T-helper 22 cell (primary cell): ENCODE data around the gene FMNL1.

Experiments used
- DNase-seq: peaks from one replicate; pipeline ENCODE4 v3.0.0-alpha.2; 2020; ENCODE audit warnings: low read depth

FMNL1 gene

DNA sequence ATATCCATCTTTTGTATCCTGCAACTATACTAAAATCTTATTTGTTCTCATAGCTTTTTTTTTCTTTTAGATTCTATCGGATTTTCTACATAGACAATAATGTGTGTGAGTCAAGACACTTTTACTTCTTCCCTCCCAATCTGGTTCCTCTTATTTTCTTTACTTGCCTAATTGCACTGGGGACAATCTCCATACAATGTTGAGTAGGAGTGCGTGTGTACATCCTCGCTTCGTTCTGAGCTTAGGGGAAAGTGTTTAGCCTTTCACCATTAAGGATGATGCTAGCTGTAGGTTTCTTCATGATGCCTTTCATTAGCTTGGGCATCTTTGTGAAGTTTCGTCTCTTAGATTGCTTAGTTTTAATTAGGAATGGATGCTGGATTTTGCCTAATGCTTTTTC lies 37.3 kb downstream of the FMNL1 start:
- no peak for DNase-seq

DNA sequence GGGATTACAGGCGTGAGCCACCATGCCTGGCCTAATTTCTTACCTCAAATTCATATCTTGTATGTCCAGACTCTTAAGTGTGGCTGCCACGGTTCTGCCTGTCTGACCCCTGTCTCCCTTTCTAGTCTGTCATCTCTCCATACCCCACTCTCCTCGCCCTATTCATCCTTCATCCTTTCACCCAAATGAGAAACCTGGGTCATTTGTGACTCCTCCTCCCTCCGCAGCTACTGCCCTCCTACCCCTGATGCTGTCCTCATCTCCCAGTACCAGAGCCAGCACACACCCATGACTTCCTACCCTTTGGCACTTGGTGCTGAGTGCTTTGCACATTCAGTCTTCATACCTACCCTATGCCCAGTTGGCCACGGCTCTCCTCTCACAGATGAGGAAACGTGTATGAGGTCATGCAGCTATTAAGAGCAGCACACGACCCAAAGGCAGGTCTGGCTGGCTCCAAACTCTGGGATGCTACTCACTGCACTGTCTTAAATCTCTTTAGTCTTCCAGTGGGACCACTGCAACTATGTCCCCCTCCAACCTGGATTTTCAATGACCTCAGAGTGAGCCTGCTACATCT lies 38.6 kb downstream of the FMNL1 start:
- no peak for DNase-seq

DNA sequence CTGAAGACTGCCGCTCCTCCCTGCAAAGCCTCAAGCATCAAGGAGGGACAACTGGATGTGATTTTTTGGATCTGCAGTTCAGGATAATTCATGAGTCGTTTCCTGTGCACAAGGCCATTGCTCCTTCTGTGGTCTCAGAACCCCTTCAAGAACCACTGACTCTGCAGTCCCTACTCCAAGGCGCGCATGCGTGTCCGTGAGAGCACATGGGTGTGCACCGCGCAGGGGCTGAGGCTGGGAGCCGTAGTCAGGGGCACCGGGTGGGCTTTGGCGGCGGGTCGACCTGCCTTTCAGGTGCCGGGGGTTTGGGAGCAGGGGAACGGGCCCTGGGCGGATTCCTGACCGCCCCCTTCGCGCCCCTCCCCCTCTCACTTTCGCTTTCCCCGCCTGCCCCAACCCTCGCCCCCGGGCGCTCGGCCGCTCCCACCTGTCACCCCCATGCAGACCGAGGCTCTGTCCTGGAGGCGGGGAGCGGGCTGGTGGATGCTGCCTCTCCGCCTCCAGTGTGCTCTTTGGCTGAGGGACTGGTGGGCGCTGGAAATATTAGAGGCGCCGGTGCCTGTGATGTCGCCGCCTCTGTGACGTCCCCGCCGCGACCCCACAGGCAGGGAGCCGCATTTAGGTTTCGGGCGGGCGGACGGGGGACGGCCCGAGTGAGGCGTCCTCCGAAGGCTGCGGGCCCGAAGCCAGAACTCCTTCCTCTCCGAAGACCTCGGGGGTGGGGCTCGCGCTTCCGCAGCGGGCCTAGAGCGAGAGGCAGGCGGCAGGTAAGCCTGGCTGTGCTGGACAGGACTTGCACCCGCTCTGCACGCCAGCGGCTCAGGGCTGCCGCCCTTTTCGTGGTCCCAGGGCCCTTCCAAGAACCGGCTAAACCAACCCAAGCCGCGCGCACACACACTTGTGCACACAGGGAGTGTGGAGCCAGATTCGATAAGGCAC lies 40.2 kb downstream of the FMNL1 start, which contains the start of gene SPATA32:
Gene SPATA32 (minus strand): TSS at position 518 of the 939 bp plus-strand sequence. CDS start 78 bp downstream, at position 440.
- peak; percentile 29 for DNase-seq

DNA sequence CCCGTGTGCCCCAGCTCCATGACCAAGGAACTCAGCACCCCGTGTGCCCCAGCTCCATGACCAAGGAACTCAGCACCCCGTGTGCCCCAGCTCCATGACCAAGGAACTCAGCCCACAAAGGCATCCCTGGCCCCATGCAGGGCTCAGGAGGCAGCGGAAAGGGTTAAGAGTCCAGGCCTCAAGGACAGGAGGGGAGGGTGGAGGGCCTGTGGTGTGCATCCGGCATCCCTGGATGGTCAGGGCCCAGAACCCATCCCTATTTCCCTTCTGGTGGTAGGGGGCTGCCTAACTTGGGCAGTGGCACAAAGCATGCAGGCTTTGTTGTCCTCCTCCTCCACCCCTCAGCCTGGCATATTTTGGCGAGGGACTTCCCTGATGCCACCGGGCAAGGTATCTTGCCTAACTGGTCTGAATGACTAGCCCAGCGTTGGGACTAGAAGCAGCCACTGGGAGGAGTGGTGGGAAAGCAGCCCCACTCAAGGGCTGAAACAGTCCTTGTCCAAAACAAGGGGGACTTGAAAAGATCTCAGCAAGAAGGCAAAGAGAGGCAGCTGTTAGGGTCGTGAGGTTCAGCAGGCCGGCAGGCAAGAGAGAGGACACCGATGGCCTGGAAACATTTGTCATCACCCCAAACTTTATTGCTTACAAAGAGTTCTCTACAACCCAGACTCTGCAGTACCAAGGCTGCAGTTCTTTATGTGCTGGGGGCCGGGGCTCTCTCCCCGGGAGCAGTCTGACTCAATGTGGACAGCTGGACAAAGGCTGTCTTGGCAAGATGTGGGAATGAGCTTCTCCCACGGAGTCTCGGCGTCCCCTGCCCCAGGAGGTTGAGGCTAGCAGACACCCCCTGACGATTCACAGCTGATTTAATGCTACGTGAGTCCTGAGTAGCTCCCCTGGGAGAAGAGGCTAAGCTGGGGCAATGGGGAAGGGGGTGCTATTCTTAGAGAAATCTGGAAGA lies 41.1 kb downstream of the FMNL1 start:
- DNase-seq: no peak

DNA sequence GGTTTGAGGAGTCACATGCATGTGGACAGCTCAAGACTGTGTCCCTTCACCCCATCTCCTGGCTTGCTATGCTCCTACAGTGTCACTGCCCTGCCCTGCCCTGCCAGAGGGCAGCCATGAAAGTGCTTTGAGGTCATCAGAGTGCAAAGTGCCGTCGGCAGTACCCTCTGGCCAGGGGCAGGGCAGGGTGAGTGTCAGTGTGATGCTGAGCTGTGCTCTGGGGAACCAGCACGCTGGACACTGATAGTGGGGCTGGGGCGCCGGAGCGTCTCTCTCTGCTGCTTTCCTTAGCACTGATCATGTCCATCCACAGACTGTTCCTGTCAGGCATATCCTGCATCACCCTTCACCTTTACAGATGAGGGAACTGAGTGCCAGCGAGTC lies 41.8 kb downstream of the FMNL1 start:
- DNase-seq: no peak

DNA sequence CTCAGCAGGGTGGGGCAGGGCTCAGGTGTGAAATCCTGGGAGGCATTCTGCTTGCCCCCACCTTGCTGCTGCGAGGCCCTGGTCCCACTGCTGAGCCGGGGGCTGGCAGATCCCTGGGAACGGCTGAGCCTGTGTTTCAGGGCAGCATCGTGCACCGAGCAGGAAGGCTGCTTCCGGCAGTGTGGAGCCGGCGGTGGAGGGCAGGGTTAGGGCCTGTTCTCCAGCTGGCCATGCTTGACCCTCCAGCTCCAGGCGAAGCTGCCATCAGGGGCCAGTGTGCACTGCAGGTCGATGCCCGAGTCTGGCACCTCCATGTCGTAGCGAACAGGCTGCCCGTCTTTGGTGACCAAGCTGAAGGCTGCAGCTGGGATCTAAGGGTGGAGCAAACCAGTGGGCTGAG lies 42.7 kb downstream of the FMNL1 start:
- no peak for DNase-seq

DNA sequence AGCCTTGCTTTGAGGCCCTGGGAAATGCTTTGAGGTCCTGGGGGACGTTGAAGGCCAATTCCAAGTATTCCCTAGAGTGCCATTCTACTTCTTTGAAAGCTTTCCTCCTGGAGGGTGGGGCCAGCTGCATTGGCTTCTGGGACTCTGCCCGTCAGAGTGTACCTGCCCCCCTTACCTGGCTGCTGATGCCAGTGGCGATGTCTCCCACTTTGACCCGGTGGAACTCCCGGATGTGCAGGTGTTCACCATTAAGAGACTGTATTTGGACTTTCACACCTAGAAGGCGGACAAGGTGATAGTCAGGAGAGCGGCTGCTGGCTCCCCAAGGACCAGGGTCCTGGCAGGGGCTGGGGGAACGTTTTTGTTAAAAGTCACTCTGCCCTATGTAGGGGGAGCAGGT lies 43.3 kb downstream of the FMNL1 start:
- DNase-seq: no peak

DNA sequence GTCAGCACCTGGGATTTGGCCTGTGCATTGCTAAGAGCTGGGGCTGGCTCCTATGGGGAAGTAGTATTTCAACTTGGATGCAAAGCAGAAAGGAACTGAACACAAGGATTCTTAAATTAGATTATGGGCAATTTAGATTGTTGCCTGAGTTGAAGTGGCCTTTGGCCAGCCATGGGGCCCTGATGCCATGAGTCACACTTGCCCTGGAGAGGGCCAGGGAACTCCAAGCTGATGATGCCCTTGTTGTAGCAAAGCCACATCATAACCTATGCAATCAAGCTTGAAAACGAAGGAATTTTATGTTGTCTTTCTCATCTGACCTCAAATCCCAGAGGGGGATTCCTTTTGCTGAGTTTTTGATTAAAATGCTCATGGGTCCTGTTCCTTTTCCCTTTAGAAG lies 44.1 kb downstream of the FMNL1 start:
- no peak for DNase-seq

DNA sequence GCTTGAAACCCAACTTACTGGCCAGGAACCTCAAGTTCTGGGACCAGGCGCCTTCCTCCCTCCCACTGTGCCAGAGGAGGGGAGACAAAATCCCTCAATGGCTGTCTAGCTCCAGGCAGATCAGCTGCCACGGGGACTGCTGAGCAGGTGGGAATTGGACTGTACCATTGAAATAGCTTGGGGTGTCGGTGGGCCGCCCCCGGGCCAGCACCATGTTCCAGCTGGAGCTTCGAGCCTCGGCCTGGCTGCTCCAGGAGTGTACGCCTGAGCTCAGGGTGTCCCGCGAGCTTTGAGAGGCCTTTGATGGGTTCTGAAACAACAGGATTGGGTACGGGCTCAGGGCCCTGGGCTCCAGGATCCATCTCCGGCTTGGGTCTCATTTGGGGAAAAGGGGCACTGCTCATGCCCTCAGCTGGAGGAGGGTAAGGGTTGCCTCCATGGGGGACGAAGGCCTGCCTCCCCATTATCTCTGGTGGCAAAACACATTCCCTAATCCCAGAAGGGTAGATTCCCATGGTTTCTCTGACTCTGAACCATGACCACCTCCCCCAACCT lies 44.8 kb downstream of the FMNL1 start:
- DNase-seq: no peak

DNA sequence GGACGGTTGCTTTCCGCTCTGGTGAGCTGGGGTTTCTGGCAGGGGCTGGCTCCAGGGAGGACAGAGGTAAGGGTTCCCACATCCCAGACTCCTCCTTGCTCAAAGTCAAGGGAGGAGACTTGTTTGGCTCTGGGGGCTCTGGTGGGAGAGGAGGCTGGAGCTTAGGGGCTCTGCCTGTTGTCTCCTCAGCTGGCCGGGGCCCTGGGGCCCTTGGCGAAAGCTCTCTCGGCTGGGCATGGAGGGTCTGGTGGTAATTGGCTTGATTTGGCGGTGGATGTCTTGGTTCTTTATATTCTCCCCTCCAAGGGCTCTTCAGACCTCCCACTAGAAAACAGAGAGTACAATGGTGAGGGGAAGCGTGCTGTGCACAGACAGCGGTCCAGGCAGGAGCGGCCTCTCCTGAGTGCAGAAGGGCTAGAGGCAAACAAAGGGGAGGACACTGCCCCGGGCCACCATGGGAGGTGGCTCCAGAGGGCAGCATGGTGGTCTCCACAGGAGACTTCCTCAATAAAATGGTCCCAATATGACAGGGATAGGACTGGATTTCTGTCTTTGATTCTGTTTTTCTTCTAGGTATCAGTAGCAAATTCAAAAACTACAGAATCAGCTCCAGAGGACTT lies 45.9 kb downstream of the FMNL1 start:
- no peak for DNase-seq

DNA sequence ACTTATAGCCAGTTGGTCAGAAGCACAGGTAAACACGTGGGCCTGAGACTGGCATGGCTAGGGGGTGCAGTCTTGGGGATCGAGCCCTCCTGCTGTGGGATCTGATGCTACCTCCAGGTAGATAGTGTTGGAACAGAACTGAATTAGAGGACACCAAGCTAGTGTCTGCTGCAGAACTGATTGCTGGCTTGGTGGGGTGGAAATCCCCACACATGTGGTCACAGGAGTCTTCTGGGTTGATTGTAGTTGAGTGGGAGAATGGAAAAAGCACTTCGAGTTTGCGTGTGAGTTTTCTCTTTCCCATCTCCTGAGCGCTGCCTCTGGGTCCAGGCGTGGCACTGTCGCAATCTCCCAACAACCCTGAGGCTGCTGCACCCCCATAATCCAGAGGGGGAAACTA lies 48.2 kb downstream of the FMNL1 start:
- no peak for DNase-seq

DNA sequence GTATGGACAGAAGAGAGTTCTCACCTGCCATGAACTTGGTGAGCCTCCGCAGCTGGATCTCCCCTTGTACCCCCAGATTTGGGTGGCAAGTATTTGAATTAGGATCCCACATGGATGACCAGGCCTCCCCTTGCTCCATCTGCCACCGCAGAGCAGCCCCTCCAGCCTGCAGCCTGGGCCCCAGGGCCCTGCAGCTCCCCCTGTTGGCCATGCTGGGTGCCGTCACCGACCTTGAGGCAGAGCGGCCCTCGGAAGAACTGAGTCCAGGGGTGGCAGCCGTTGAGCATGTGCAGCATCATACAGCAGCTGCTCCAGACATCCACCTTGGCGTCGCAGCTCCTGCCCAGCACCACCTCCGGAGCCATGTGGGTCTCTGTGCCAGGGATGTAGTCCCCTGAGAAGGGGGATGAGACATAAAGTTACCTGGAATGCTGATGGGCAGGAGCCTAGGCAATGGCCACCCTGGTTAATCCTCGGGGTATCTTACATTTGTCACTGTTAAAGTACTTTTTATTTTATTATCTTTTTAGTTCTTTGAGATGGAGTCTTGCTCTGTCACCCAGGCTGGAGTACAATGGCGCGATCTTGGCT lies 49.2 kb downstream of the FMNL1 start:
- DNase-seq: no peak

DNA sequence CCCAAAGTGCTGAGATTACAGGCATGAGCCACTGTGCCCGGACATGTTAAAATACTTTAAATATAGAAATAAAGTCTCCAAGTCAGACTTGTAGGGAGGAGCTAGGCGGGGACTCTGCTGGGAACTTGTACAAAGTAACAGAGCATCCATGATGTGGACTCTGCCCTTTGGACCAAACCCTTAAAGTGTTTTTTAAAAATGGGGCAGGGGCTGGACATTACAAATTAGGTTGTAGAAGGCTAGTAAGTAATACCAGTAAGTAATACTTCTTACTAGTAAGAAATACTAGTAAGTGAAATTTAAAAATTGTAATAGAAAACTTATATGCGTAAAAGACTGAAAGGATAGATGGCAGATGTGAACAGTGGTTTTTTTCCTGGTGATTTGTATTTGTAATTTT lies 49.9 kb downstream of the FMNL1 start:
- DNase-seq: no peak

DNA sequence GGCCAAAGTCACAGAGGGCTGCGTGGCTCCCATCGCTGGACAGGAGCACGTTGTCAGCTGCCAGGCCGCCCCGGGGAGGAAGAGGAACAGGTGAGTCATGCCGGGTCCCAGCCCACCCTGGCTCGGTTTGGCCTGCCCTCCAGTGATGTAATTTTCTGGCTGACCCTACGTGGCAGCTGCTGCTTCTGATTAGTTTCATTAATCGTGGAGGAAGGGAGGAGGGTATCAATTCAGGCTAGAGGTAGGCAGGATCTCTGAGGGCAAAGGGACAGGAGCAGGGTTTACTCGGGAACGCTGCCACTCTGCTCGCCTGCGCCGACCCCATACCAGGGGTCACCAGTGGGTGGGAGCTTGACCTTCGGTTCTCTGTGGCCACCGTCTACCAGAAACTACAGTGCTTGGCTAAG lies 51.9 kb downstream of the FMNL1 start:
- no peak for DNase-seq

DNA sequence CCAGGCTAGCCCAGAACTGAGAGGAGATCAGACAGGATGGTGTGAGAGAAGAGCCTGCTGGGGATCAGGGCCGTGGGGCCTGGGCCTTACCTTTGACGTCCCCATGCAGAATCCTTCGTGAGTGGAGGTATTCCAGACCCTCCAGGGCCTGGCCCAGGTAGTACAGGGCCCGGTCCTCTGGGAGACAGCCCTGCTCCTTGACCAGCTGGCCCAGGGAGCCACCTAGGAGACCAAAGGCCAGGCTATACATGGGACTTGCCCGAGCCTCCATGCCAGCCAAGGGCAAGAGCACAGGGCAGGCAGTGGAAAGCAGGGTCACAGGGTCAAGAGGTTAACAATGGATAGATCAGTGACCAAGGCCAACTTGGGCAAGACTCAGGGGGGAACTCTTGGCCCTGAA lies 52.3 kb downstream of the FMNL1 start:
- DNase-seq: no peak

DNA sequence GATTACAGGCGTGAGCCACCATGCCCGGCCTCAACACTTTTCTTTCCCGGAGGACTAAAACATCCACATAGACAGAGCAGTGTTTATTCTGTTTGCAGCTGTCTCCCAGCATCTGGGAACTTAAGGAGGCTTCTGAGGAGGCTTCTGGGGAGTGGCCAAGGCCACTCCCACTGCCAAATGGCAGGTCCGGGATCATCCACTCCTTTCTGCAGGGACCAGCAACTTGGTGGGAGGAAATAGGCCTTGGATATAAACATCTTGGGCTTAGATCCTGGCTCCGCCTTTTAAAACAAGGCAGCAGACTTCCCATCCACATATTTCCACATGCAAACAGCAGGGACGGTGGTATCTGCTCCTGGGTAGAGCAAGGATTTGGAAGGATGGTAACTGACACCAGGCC lies 54.3 kb downstream of the FMNL1 start:
- DNase-seq: no peak

DNA sequence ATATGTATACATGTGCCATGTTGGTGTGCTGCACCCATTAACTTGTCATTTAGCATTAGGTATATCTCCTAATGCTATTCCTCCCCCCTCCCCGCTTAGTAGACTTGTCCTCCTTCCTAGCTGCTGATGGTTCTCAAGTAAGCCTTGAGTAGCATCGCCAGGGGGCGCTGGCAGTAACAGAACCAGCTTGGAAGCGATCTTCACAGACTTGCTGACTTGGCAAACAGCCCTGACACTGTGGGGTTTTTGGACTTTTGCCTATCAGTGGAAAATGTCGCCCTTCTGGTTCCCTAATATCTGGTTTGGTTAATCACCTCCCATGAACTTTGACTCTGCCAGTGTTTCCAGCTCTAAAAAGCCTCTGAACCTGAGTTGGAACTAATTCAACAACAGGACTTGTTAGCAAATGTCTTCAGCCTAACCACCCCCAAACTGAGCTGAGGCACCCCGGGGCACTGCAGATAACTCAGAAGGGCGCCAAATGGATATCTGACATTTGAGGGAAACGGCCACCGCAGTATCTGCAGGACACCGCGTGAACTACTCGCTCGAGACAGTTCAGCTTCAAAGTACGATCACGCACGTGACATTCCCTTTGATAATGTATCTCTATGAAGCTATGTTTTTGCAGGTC lies 55.6 kb downstream of the FMNL1 start:
- DNase-seq: peak; percentile 71

DNA sequence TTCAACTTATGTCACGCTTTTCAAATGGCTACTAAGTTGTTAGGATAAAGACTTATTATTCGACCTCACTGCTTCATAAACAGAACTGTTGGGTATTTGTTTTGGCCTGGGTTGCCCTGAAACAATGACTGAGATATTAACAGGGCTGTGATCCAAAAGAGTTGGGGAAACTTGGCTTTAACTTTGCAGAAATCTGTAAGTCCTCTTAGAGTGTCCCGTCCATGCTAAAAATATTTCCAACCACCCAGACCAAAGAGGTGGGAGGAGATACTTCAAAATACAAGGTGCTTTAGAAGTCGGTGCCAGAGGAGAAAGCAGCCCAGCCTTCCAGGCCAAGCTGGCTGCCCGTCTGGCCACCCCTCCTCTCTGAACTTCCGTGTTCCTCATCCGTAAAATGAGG lies 56.3 kb downstream of the FMNL1 start:
- no peak for DNase-seq

DNA sequence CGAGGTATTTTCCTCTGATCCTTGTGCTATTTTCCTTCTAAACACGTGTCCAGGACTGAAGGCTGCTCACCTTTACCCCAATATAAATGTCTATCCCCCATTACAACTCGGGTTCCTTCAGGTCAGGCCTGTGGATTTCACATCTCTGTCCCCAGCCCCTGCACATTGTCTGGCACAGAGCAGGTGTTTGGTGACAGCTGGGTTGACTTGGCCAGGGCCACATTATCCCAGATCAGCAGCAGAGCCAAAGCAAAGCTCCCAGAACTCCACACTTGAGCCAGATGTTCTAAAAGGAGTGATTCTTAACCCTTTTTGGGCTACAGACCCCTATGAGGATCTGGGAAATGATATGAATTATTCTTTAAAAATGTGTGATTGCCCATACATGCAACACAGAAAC lies 58.2 kb downstream of the FMNL1 start:
- no peak for DNase-seq

DNA sequence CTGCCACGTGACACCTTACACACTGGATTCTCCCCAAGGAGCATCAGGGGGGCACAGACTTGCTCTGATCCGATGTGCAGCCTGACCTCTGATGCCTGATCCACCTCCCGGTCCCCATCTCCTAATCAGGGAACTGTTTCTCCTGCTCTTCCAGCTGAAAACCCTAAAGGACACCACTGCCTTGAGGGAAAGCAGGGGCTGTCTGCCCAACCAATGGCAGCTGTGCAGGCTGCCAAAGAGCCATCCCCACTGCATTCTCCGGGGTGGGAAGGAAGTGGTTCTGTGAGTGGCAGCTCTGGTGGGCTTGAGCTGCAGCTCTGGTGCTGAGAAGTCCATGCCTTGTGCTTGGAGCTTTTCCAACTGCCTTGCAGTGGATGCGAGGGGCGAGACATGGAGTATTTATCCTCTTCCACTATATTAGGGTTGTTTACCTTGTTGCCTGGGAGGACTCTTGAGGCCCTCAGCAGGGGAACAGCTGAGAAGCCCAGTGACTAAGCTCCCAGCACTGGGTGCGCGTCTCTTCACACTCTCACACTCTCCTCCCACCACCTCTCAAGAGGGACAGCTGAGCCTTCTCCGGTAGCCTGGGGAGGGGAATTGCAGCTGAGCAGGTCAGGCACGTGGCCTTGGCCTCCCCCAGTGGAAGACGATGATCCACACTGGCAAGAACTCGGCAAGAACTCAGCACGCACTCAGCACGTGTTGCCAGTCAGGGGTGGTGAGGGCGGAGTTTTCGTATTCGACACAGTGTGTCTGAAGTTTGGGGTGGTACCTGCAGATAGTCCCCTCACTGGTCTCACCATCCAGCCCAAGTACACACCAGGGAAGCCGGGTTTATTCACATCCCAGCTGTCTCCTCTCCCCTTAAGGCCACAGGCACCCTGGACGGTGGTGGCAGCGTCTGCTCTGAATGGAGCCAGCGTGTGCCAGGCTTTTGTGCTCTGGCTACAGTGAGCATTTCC lies 61.3 kb downstream of the FMNL1 start:
- DNase-seq: no peak
